H9 (cell line): Measurements from ENCODE around the gene SMIM9. TPM values are rescaled to one million over a fixed set of nuclear protein-coding genes. Genes with fewer than 3 reads are reported as not detected.

Experiments
- DNase-seq: peaks from one replicate; pipeline ENCODE4 v3.0.0-alpha.2; 2017
- H2AFZ ChIP-seq: one replicate; pipeline ENCODE4 v1.6.1; 2013; ENCODE audit warnings: mild to moderate bottlenecking, low read length, control low read depth, moderate library complexity
- H2AK5ac ChIP-seq: 2 replicates; pipeline ENCODE4 v1.6.1; 2013; ENCODE audit warnings: low read length, control low read depth, mixed read lengths; ENCODE audit not compliant: insufficient read length
- H2BK120ac ChIP-seq: one replicate; pipeline ENCODE4 v1.6.1; 2013; ENCODE audit warnings: low read depth, mild to moderate bottlenecking, low read length, control low read depth, inconsistent platforms; ENCODE audit not compliant: poor library complexity, severe bottlenecking
- H2BK12ac ChIP-seq: 2 replicates; pipeline ENCODE4 v1.6.1; 2013; ENCODE audit warnings: low read length, control low read depth, mixed read lengths, low read depth; ENCODE audit not compliant: insufficient read length
- H2BK15ac ChIP-seq: 2 replicates; pipeline ENCODE4 v1.6.1; 2013; ENCODE audit warnings: low read depth, low read length, control low read depth
- H2BK20ac ChIP-seq: one replicate; pipeline ENCODE4 v1.6.1; 2013; ENCODE audit warnings: low read depth, mild to moderate bottlenecking, low read length, control low read depth, inconsistent platforms; ENCODE audit not compliant: poor library complexity, severe bottlenecking
- H2BK5ac ChIP-seq: 2 replicates; pipeline ENCODE4 v1.6.1; 2013; ENCODE audit warnings: low read length, control low read depth, mixed read lengths; ENCODE audit not compliant: insufficient read length
- H3K14ac ChIP-seq: 2 replicates; pipeline ENCODE4 v1.6.1; 2013; ENCODE audit warnings: low read length, control low read depth; ENCODE audit not compliant: insufficient read depth
- H3K18ac ChIP-seq: 2 replicates; pipeline ENCODE4 v1.6.1; 2013; ENCODE audit warnings: low read depth, mild to moderate bottlenecking, mixed read lengths, low read length, control low read depth; ENCODE audit not compliant: insufficient read length
- H3K23ac ChIP-seq: 2 replicates; pipeline ENCODE4 v1.6.1; 2013; ENCODE audit warnings: low read length, control low read depth, mixed read lengths, low read depth; ENCODE audit not compliant: insufficient read length
- H3K23me2 ChIP-seq: 2 replicates; pipeline ENCODE4 v1.6.1; 2013; ENCODE audit warnings: low read depth, mild to moderate bottlenecking, mixed read lengths, low read length, control low read depth; ENCODE audit not compliant: insufficient read length, poor library complexity, severe bottlenecking
- H3K27ac ChIP-seq: 2 replicates; pipeline ENCODE4 v1.5.1; 2013; ENCODE audit warnings: low read length, control low read depth, mixed read lengths, low read depth; ENCODE audit not compliant: insufficient read length
- H3K27me3 ChIP-seq: 2 replicates; pipeline ENCODE4 v1.6.1; 2013; ENCODE audit warnings: low read length, control low read depth, inconsistent platforms; ENCODE audit not compliant: insufficient read depth
- H3K4ac ChIP-seq: 2 replicates; pipeline ENCODE4 v1.6.1; 2013; ENCODE audit warnings: low read depth, mild to moderate bottlenecking, control low read depth, inconsistent platforms, low read length, moderate library complexity
- H3K4me1 ChIP-seq: 2 replicates; pipeline ENCODE4 v1.6.1; 2013; ENCODE audit warnings: low read length, control low read depth, inconsistent platforms; ENCODE audit not compliant: insufficient read depth
- H3K4me2 ChIP-seq: 2 replicates; pipeline ENCODE4 v1.6.1; 2013; ENCODE audit warnings: low read length, control low read depth, mixed read lengths; ENCODE audit not compliant: insufficient read length, insufficient read depth
- H3K56ac ChIP-seq: 2 replicates; pipeline ENCODE4 v1.6.1; 2013; ENCODE audit warnings: low read depth, mild to moderate bottlenecking, mixed read lengths, low read length, control low read depth; ENCODE audit not compliant: insufficient read length
- H3K79me1 ChIP-seq: 2 replicates; pipeline ENCODE4 v1.6.1; 2013; ENCODE audit warnings: low read depth, mild to moderate bottlenecking, moderate library complexity, low read length, control low read depth, inconsistent platforms; ENCODE audit not compliant: insufficient read depth, poor library complexity, severe bottlenecking
- H3K79me2 ChIP-seq: 2 replicates; pipeline ENCODE4 v1.6.1; 2013; ENCODE audit warnings: low read length, control low read depth, inconsistent platforms; ENCODE audit not compliant: insufficient read depth
- H3K9ac ChIP-seq: 2 replicates; pipeline ENCODE4 v1.6.1; 2013; ENCODE audit warnings: low read length, control low read depth, mixed read lengths; ENCODE audit not compliant: insufficient read length; ENCODE audit errors: extremely low read depth
- H3K9me3 ChIP-seq: one replicate; pipeline ENCODE4 v1.6.1; 2013; ENCODE audit warnings: low read depth, low read length, inconsistent platforms; ENCODE audit not compliant: control insufficient read depth
- H3T11ph ChIP-seq: one replicate; pipeline ENCODE4 v1.6.1; 2013; ENCODE audit warnings: mild to moderate bottlenecking, low read length, control low read depth, inconsistent platforms
- H4K20me1 ChIP-seq: one replicate; pipeline ENCODE4 v1.6.1; 2013; ENCODE audit not compliant: control insufficient read depth, insufficient read length, insufficient read depth
- H4K5ac ChIP-seq: 2 replicates; pipeline ENCODE4 v1.6.1; 2013; ENCODE audit warnings: low read depth, mild to moderate bottlenecking, mixed read lengths, low read length, control low read depth; ENCODE audit not compliant: insufficient read length
- H4K8ac ChIP-seq: replicated peaks from 2 replicates; pipeline ENCODE4 v1.6.1; 2013; ENCODE audit warnings: low read length, control low read depth, mixed read lengths, low read depth; ENCODE audit not compliant: insufficient read length
- H4K91ac ChIP-seq: 2 replicates; pipeline ENCODE4 v1.6.1; 2013; ENCODE audit warnings: low read depth, mild to moderate bottlenecking, moderate library complexity, mixed read lengths, low read length, control low read depth; ENCODE audit not compliant: insufficient read length
- H3K27ac Mint-ChIP-seq, 3 experiments: 2 replicates in 2 of 3; 3 replicates in 1 of 3; pipeline ENCODE4 v1.8.0; 2020 to 2021; ENCODE audit warnings: mixed read lengths in 3 of 3, mild to moderate bottlenecking in 1 of 3, moderate library complexity in 1 of 3
- H3K27me3 Mint-ChIP-seq: 2 replicates; pipeline ENCODE4 v1.8.0; 2021; ENCODE audit warnings: low read depth, mild to moderate bottlenecking, moderate library complexity, mixed read lengths
- H3K36me3 Mint-ChIP-seq, 3 experiments: 2 replicates in 2 of 3; 3 replicates in 1 of 3; pipeline ENCODE4 v1.8.0; 2020 to 2021; ENCODE audit warnings: low read depth in 3 of 3, mixed read lengths in 3 of 3; ENCODE audit not compliant: insufficient read depth in 1 of 3
- H3K4me1 Mint-ChIP-seq, 2 experiments: 2 replicates each; pipeline ENCODE4 v1.8.0; 2020; ENCODE audit warnings: mixed read lengths in 2 of 2
- H3K4me3 Mint-ChIP-seq, 2 experiments: 2 replicates in 1 of 2; 3 replicates in 1 of 2; pipeline ENCODE4 v1.8.0; 2020 to 2021; ENCODE audit warnings: mild to moderate bottlenecking in 2 of 2, mixed read lengths in 2 of 2, moderate library complexity in 1 of 2
- H3K9me3 Mint-ChIP-seq, 2 experiments: 2 replicates in 1 of 2; 3 replicates in 1 of 2; pipeline ENCODE4 v1.8.0; 2020; ENCODE audit warnings: mild to moderate bottlenecking in 2 of 2, mixed read lengths in 2 of 2, moderate library complexity in 1 of 2
- CTCF ChIP-seq: fragments of 200-600 bp; sonication (generic); conservative IDR thresholded peaks from 3 replicates; pipeline ENCODE4 v1.8.0; 2021; ENCODE audit warnings: antibody characterized with exemption, mild to moderate bottlenecking
- WGBS: extraction: QIAGEN DNeasy Blood & Tissue Kit; methylation state at CpG from one replicate; pipeline ENCODE4 v1.1.7; 2013; ENCODE audit warnings: missing lambda C conversion rate, low lambda C conversion rate, mixed read lengths; ENCODE audit not compliant: insufficient read length; ENCODE audit errors: extremely low coverage; 5-methylcytosine and 5-hydroxymethylcytosine counted together
- total RNA-seq: library from RNA; stranded (reverse); gene quantifications from 2 replicates; pipeline ENCODE4 v1.2.1, GENCODE V29; 2021

The SMIM9 gene
- total RNA-seq, 1 experiment from 2014 or later = not detected

- no peak overlapping the region for H2BK12ac ChIP-seq
- no peaks in the 10 kb centered on the region for H3K79me1 ChIP-seq
- no peaks in the 10 kb centered on the region for H3K27me3 ChIP-seq
- Mint-ChIP-seq H3K4me1 (peaks cover 27 to 30% of the 10 kb centered on the region in 2 experiments), H3K36me3 (peaks cover 0 to 6% (median 4%) of the 10 kb centered on the region in 3 experiments; a peak in 5 of 7 replicates), H3K4me3 (no peak overlapping the region), H3K27me3 (no peaks in the 10 kb centered on the region; the same call in 1 of the 2 replicates), H3K9me3 (peaks cover 65 to 67% of the 10 kb centered on the region in 2 experiments), H3K27ac (no peak overlapping the region)
- no peak overlapping the region for H4K5ac ChIP-seq
- H2AK5ac ChIP-seq = no peak overlapping the region
- H3T11ph ChIP-seq = no peak overlapping the region
- no peak overlapping the region for H2BK5ac ChIP-seq
- no peak overlapping the region for H3K9ac ChIP-seq
- H3K4ac ChIP-seq = no peak overlapping the region
- H3K23ac ChIP-seq = no peak overlapping the region
- TF ChIP-seq CTCF = no peak
- no peak overlapping the region for H3K4me2 ChIP-seq
- H2BK120ac ChIP-seq = no peak overlapping the region
- no peak overlapping the region for H3K18ac ChIP-seq
- no peak for DNase-seq
- H2AFZ ChIP-seq = no peak overlapping the region
- WGBS = no CpG with 5 or more reads among the region's 1 CpG
- H3K4me1 ChIP-seq = peaks cover 2% of the 10 kb centered on the region; the same call in 1 of the 2 replicates
- H3K56ac ChIP-seq = no peak overlapping the region
- no peak overlapping the region for H2BK15ac ChIP-seq
- no peaks in the 10 kb centered on the region for H3K79me2 ChIP-seq
- H4K91ac ChIP-seq = no peak overlapping the region
- no peaks in the 10 kb centered on the region for H4K20me1 ChIP-seq
- H3K14ac ChIP-seq = no peak overlapping the region
- no peaks in the 10 kb centered on the region for H3K23me2 ChIP-seq
- no peak overlapping the region for H3K27ac ChIP-seq
- H3K9me3 ChIP-seq = peaks cover 26% of the 10 kb centered on the region
- no peak overlapping the region for H4K8ac ChIP-seq
- H2BK20ac ChIP-seq = no peak overlapping the region
Measured at GRCh38 chrX:154824638-154825037, 9.8 kb downstream of the SMIM9 start.
